Upper lobe of left lung (tissue), 4 donors: ENCODE data around the gene JAZF1.

ENCODE experiments used
- POLR2A ChIP-seq, 4 donors: fragments of 450-650 bp; IDR thresholded peaks; one replicate each; pipeline ENCODE4 v1.5.1; 2016 to 2017; ENCODE audit warnings: antibody characterized with exemption in 4 of 4, mild to moderate bottlenecking in 2 of 4
- POLR2AphosphoS5 ChIP-seq, 2 donors: sonication (generic); formaldehyde crosslinking; IDR thresholded peaks; one replicate each; pipeline ENCODE4 v1.5.1; 2017; ENCODE audit warnings: antibody characterized with exemption in 2 of 2
- TF ChIP-seq, protein P1 (sequence below), 6 experiments: fragments of 450-650 bp in 4 of 6; fragments of 200-600 bp in 2 of 6; sonication (generic) in 2 of 6; IDR thresholded peaks; one replicate each; pipeline ENCODE4 v1.5.1; 2016 to 2019; ENCODE audit warnings: antibody characterized with exemption in 6 of 6

DNA sequence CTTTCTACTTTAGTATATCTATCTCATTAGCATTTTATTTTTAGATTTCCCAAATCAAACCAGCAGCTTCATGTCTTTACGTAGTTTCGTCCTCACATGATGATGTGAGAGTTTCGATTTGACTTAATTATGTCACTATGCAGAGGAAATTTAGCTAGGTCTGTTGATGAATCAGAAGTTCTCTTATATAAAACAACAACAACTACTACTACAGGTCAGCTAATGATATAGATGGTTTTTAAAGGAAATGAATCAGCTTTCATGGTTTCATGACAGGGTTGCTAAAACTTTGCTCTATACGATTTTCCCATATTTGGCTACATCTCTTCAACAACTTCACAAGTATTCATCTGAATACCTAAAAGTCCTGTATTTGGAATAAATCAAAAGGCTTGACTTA is 28.6 kb downstream of the JAZF1 start:
- TF ChIP-seq, protein P1, sequence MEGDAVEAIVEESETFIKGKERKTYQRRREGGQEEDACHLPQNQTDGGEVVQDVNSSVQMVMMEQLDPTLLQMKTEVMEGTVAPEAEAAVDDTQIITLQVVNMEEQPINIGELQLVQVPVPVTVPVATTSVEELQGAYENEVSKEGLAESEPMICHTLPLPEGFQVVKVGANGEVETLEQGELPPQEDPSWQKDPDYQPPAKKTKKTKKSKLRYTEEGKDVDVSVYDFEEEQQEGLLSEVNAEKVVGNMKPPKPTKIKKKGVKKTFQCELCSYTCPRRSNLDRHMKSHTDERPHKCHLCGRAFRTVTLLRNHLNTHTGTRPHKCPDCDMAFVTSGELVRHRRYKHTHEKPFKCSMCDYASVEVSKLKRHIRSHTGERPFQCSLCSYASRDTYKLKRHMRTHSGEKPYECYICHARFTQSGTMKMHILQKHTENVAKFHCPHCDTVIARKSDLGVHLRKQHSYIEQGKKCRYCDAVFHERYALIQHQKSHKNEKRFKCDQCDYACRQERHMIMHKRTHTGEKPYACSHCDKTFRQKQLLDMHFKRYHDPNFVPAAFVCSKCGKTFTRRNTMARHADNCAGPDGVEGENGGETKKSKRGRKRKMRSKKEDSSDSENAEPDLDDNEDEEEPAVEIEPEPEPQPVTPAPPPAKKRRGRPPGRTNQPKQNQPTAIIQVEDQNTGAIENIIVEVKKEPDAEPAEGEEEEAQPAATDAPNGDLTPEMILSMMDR (IDR thresholded peaks at IDR 0.05): no peak
- TF ChIP-seq POLR2AphosphoS5 (IDR thresholded peaks at IDR 0.05): no peak
- TF ChIP-seq POLR2A (IDR thresholded peaks at IDR 0.05): no peak
